Immature natural killer cell (primary cell): ENCODE results near the gene CDH4. TPM values are rescaled to one million over a fixed set of nuclear protein-coding genes. Genes with fewer than 3 reads are reported as not detected.

Experiments used
- DNase-seq, 3 donors: peaks; one replicate each; pipeline ENCODE4 v3.0.0; 2022; ENCODE audit warnings: mixed read lengths in 1 of 3
- H3K27ac Mint-ChIP-seq, 6 donors: one replicate each; pipeline ENCODE4 v1.8.0; 2020; ENCODE audit warnings: mixed read lengths in 6 of 6, mild to moderate bottlenecking in 5 of 6, inconsistent platforms in 4 of 6, moderate library complexity in 3 of 6
- H3K27me3 Mint-ChIP-seq, 3 donors: one replicate each; pipeline ENCODE4 v1.8.0; 2020 to 2021; ENCODE audit warnings: low read depth in 3 of 3, mild to moderate bottlenecking in 3 of 3, mixed read lengths in 3 of 3, moderate library complexity in 3 of 3, inconsistent platforms in 1 of 3
- H3K36me3 Mint-ChIP-seq, 3 donors: one replicate each; pipeline ENCODE4 v1.8.0; 2020; ENCODE audit warnings: mixed read lengths in 3 of 3, inconsistent platforms in 2 of 3, mild to moderate bottlenecking in 2 of 3
- H3K4me1 Mint-ChIP-seq, 2 donors: one replicate each; pipeline ENCODE4 v1.8.0; 2020; ENCODE audit warnings: inconsistent platforms in 2 of 2, mild to moderate bottlenecking in 2 of 2, mixed read lengths in 2 of 2, moderate library complexity in 1 of 2
- H3K4me3 Mint-ChIP-seq, 5 donors: one replicate each; pipeline ENCODE4 v1.8.0; 2020; ENCODE audit warnings: mild to moderate bottlenecking in 5 of 5, mixed read lengths in 5 of 5, inconsistent platforms in 3 of 5, moderate library complexity in 3 of 5
- H3K9me3 Mint-ChIP-seq, 6 donors: one replicate each; pipeline ENCODE4 v1.8.0; 2020; ENCODE audit warnings: mild to moderate bottlenecking in 6 of 6, mixed read lengths in 6 of 6, inconsistent platforms in 4 of 6, moderate library complexity in 3 of 6
- polyA plus RNA-seq, 3 donors: library from polyadenylated mRNA; unstranded; fragments of 300-500 nt; fragmentation: Illumina TruSeq; gene quantifications; one replicate each; pipeline ENCODE4 v1.2.3, GENCODE V29; 2021

Gene CDH4
- polyA plus RNA-seq, 3 donors from 2014 or later: not detected

GRCh38 chr20:61666471-61666832 lies 414.4 kb downstream of the CDH4 start:
- H3K9me3 Mint-ChIP-seq: peaks cover 0 to 7% (median 0%) of the 10 kb centered on the region in 6 donors
- peaks cover 0 to 2% (median 0%) of the 10 kb centered on the region in 3 donors for H3K27me3 Mint-ChIP-seq
- no peaks in the 10 kb centered on the region for H3K36me3 Mint-ChIP-seq
- H3K4me3 Mint-ChIP-seq: no peak overlapping the region
- DNase-seq: no peak
- H3K27ac Mint-ChIP-seq: no peak overlapping the region
- H3K4me1 Mint-ChIP-seq: no peaks in the 10 kb centered on the region

GRCh38 chr20:61667056-61667792 lies 415.2 kb downstream of the CDH4 start:
- Mint-ChIP-seq H3K27me3 (peaks cover 0 to 2% (median 0%) of the 10 kb centered on the region in 3 donors), H3K36me3 (no peaks in the 10 kb centered on the region), H3K4me1 (no peaks in the 10 kb centered on the region), H3K4me3 (no peak overlapping the region), H3K9me3 (peaks cover 0 to 7% (median 0%) of the 10 kb centered on the region in 6 donors), H3K27ac (no peak overlapping the region)
- DNase-seq: no peak

- no peak for DNase-seq
- Mint-ChIP-seq H3K27ac (no peak overlapping the region), H3K27me3 (peaks cover 0 to 2% (median 0%) of the 10 kb centered on the region in 3 donors), H3K4me3 (no peak overlapping the region), H3K9me3 (peaks cover 0 to 7% (median 0%) of the 10 kb centered on the region in 6 donors), H3K4me1 (no peaks in the 10 kb centered on the region), H3K36me3 (no peaks in the 10 kb centered on the region)
These were observed 416.1 kb downstream of the CDH4 start for GRCh38 chr20:61668065-61668650.

- DNase-seq: no peak
- no peaks in the 10 kb centered on the region for H3K36me3 Mint-ChIP-seq
- H3K4me3 Mint-ChIP-seq: no peak overlapping the region
These were observed 416.9 kb downstream of the CDH4 start for GRCh38 chr20:61668771-61669503.

DNA sequence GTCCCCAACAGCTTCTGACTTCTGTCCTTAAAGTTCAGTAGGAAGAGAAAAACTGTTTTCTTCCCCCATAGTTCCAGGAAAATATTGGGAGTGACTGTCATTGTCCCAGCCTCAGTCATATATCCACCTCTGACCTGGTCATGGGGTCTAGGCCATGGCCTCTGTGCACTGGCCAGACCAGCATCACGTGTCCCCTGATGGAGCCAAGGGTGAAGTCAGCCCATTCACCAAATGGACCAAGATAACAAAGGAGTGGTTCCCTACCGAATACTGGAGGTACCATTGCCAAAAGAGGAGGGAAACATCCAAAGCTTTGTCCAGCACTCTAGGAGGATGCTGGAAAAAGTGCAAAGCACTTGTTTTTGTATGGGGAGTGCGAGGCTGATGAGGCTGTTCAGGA lies 418.2 kb downstream of the CDH4 start:
- no peaks in the 10 kb centered on the region for H3K4me1 Mint-ChIP-seq
- H3K4me3 Mint-ChIP-seq: no peak overlapping the region
- no peaks in the 10 kb centered on the region for H3K36me3 Mint-ChIP-seq
- H3K27me3 Mint-ChIP-seq: peaks cover 0 to 2% (median 2%) of the 10 kb centered on the region in 3 donors
- DNase-seq: no peak
- H3K9me3 Mint-ChIP-seq: peaks cover 0 to 10% (median 0%) of the 10 kb centered on the region in 6 donors
- no peak overlapping the region for H3K27ac Mint-ChIP-seq

More at GRCh38 chr20:61668771-61669503, 416.9 kb downstream of the CDH4 start:
- H3K27me3 Mint-ChIP-seq: peaks cover 0 to 2% (median 1%) of the 10 kb centered on the region in 3 donors
- no peak overlapping the region for H3K27ac Mint-ChIP-seq
- H3K4me1 Mint-ChIP-seq: no peaks in the 10 kb centered on the region
- peaks cover 0 to 7% (median 0%) of the 10 kb centered on the region in 6 donors for H3K9me3 Mint-ChIP-seq

DNA sequence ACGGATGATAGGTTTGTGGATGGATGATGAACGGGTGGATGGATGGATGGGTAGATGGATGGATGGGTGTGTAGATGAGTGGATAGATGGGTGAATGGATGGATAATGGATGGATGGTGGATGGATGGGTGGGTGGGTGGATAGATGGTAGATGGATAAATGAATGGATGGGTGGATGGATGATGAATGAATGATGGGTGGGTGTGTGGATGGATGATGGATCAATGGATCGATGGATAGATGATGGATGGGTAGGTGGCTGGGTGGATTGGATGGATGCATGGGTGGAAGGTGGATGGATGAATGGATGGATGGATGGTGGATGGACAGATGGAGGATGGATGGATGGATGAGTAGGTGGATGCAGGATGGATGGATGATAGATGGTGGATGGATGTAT lies 419.5 kb downstream of the CDH4 start:
- peaks cover 0 to 3% (median 0%) of the 10 kb centered on the region in 3 donors for H3K27me3 Mint-ChIP-seq
- H3K9me3 Mint-ChIP-seq: peaks cover 0 to 11% (median 0%) of the 10 kb centered on the region in 6 donors
- H3K27ac Mint-ChIP-seq: no peak overlapping the region
- H3K36me3 Mint-ChIP-seq: no peaks in the 10 kb centered on the region
- no peaks in the 10 kb centered on the region for H3K4me1 Mint-ChIP-seq
- H3K4me3 Mint-ChIP-seq: no peak overlapping the region
- DNase-seq: no peak

GRCh38 chr20:61673152-61673847 lies 421.2 kb downstream of the CDH4 start:
- Mint-ChIP-seq H3K27ac (no peak overlapping the region), H3K36me3 (no peaks in the 10 kb centered on the region), H3K27me3 (peaks cover 0 to 3% (median 2%) of the 10 kb centered on the region in 3 donors), H3K4me1 (no peaks in the 10 kb centered on the region), H3K4me3 (no peak overlapping the region), H3K9me3 (peaks cover 0 to 5% (median 0%) of the 10 kb centered on the region in 6 donors)
- no peak for DNase-seq

- Mint-ChIP-seq H3K27ac (no peak overlapping the region), H3K4me1 (no peaks in the 10 kb centered on the region), H3K27me3 (peaks cover 0 to 3% (median 2%) of the 10 kb centered on the region in 3 donors), H3K36me3 (no peaks in the 10 kb centered on the region), H3K4me3 (no peak overlapping the region), H3K9me3 (peaks cover 0 to 7% (median 0%) of the 10 kb centered on the region in 6 donors)
- no peak for DNase-seq
These were observed 422.1 kb downstream of the CDH4 start for GRCh38 chr20:61674121-61674520.

DNA sequence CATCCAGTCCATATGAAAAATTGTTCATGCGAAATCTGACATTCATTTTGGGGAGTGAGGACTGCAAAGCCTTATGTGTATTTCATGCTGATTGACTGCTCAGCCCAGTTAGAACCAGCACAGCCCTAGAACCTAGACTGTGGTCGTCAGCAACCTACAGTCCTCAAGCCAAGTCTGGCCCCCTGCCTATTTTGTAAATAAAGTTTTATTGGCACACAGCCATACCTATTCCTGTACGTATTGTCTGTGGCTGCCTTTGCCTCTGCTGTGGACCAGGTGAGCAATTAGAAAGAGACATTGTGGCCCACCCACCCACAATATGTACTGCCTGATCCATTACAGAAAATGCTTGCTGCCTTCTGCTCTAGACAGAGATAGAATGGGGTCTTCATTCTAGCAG lies 422.6 kb downstream of the CDH4 start:
- Mint-ChIP-seq H3K27ac (no peak overlapping the region), H3K36me3 (no peaks in the 10 kb centered on the region), H3K9me3 (peaks cover 0 to 7% (median 0%) of the 10 kb centered on the region in 6 donors), H3K4me1 (no peaks in the 10 kb centered on the region), H3K4me3 (no peak overlapping the region), H3K27me3 (peaks cover 0 to 3% (median 2%) of the 10 kb centered on the region in 3 donors)
- DNase-seq: no peak

- Mint-ChIP-seq H3K4me3 (no peak overlapping the region), H3K9me3 (peaks cover 0 to 8% (median under 1%) of the 10 kb centered on the region in 6 donors), H3K27ac (no peak overlapping the region), H3K36me3 (no peaks in the 10 kb centered on the region), H3K4me1 (no peaks in the 10 kb centered on the region), H3K27me3 (peaks cover 0 to 5% (median 2%) of the 10 kb centered on the region in 3 donors)
- DNase-seq: no peak
These were observed 425.9 kb downstream of the CDH4 start for GRCh38 chr20:61677928-61678327.

DNA sequence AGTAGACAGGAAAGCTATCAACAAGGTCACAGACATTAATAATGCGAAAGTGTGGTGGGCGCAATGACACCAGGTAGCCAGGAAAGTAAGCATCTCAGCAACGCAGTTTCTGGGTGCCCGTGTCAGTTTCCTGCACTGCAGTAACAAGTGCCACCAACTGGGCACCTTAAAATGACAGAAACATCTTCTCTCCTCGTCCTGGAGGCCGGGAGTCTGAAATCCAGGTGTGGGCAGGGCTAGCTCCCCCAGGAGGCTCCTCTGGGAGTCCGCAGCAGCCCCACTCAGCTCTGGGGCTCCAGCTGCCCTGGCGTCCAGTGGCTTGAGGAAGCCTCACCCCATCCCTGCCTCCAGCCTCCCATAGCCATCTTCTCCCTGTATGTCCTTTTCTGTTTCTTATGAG lies 426.4 kb downstream of the CDH4 start:
- Mint-ChIP-seq H3K9me3 (peaks cover 0 to 8% (median under 1%) of the 10 kb centered on the region in 6 donors), H3K4me3 (no peak overlapping the region), H3K4me1 (no peaks in the 10 kb centered on the region), H3K27ac (no peak overlapping the region), H3K27me3 (peaks cover 0 to 5% (median 2%) of the 10 kb centered on the region in 3 donors), H3K36me3 (no peaks in the 10 kb centered on the region)
- no peak for DNase-seq

- DNase-seq: no peak
- Mint-ChIP-seq H3K9me3 (peaks cover 0 to 8% (median 1%) of the 10 kb centered on the region in 6 donors), H3K27me3 (peaks cover 0 to 3% (median 2%) of the 10 kb centered on the region in 3 donors), H3K4me3 (no peak overlapping the region), H3K4me1 (no peaks in the 10 kb centered on the region), H3K36me3 (no peaks in the 10 kb centered on the region), H3K27ac (no peak overlapping the region)
These were observed 427.4 kb downstream of the CDH4 start for GRCh38 chr20:61679473-61679872.

DNA sequence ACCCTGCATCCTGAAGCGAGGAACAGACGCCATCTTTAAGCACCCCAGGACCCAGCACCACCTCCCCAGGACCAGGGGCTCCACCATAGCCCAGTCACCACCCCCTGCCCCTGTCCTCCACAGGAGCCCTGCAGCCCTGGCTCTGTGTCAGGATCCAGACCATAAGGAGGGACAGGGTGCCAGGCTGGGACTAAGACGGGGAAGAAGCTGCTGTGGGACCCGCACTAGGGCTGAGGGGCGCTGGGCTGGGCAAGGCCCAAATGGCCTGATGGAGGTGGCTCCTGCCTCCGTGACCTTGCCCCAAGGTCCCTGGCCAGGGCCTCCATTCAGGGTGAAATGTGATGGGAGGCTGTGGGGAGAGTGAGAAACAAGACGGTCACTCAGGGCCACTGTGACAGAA lies 428.0 kb downstream of the CDH4 start:
- no peak for DNase-seq
- Mint-ChIP-seq H3K4me1 (no peaks in the 10 kb centered on the region), H3K9me3 (peaks cover 0 to 5% (median 1%) of the 10 kb centered on the region in 6 donors), H3K36me3 (no peaks in the 10 kb centered on the region), H3K4me3 (no peak overlapping the region), H3K27me3 (peaks cover 0 to 3% (median 2%) of the 10 kb centered on the region in 3 donors), H3K27ac (no peak overlapping the region)
